Right lobe of liver (tissue), 6 donors: ENCODE results near the gene CBFA2T2. TPM values are rescaled to one million over a fixed set of nuclear protein-coding genes. Genes with fewer than 3 reads are reported as not detected.
A peak's percentile ranks its signal among the peaks of the same experiment; 100 is the strongest.

Experiments
- ATAC-seq, 4 donors: fragments of 200-7000 bp; cut with Tn5 transposase; one replicate each; pipeline ENCODE4 v1.9.1; 2020; ENCODE audit warnings: mild to moderate bottlenecking in 4 of 4, moderate library complexity in 4 of 4
- DNase-seq, 3 donors: peaks; one replicate each; pipeline ENCODE4 v3.0.0-alpha.2; 2020
- H3K27ac ChIP-seq, 3 donors: fragments of 200-600 bp; one replicate each; pipeline ENCODE4 v1.8.0; 2022
- H3K27me3 ChIP-seq, 2 donors: fragments of 200-600 bp; one replicate each; pipeline ENCODE4 v1.8.0; 2022
- H3K36me3 ChIP-seq, 4 donors: fragments of 200-600 bp; sonication (generic) in 1 of 4; one replicate each; pipeline versions ENCODE4 v1.5.1 to v1.8.0; 2017 to 2022; ENCODE audit warnings: control low read depth in 1 of 4
- H3K4me1 ChIP-seq, 4 donors: fragments of 200-600 bp; sonication (generic) in 1 of 4; one replicate each; pipeline versions ENCODE4 v1.5.1 to v1.8.0; 2017 to 2022; ENCODE audit warnings: control low read depth in 1 of 4
- H3K4me3 ChIP-seq, 3 donors: fragments of 200-600 bp; one replicate each; pipeline ENCODE4 v1.8.0; 2022
- H3K9me3 ChIP-seq, 4 donors: fragments of 200-600 bp; sonication (generic) in 1 of 4; one replicate each; pipeline versions ENCODE4 v1.5.1 to v1.8.0; 2017 to 2022; ENCODE audit warnings: control low read depth in 1 of 4
- POLR2A ChIP-seq: fragments of 450-650 bp; IDR thresholded peaks from one replicate; pipeline ENCODE4 v1.6.1; 2017; ENCODE audit warnings: antibody characterized with exemption, mild to moderate bottlenecking
- WGBS: methylation state at CpG from one replicate; pipeline ENCODE4 v1.1.6; 2018; ENCODE audit warnings: low coverage, low lambda C conversion rate; ENCODE audit not compliant: insufficient coverage; ENCODE audit errors: missing lambda C conversion rate; 5-methylcytosine and 5-hydroxymethylcytosine counted together
- intact Hi-C, 2 donors: fragments of 100-400 bp; cut with DNase I; formaldehyde crosslinking; loops; one replicate each; pipeline versions ENCODE4 v1.11.2 to v1.14.1; 2022
- total RNA-seq, 6 experiments: library from RNA; depleted of rRNA in 2 of 6; stranded (reverse); fragments of >200 nt in 2 of 6; fragmentation: NEBNext Ultra II Directional in 3 of 6; extraction: Animal tissue kit (Norgen Biotek cat#: 25700) in 3 of 6; gene quantifications; one replicate each; pipeline versions ENCODE4 v1.1.0 to v1.2.4, GENCODE V29; 2016 to 2023
- TF ChIP-seq, protein P1 (sequence below), 4 donors: fragments of 200-600 bp in 3 of 4; fragments of 450-650 bp in 1 of 4; IDR thresholded peaks; one replicate each; pipeline versions ENCODE4 v1.5.1 to v1.8.0; 2016 to 2022; ENCODE audit warnings: antibody characterized with exemption in 4 of 4, mild to moderate bottlenecking in 2 of 4
- donor health status: DM: no; HTN: yes; CAD: no.
- donor health status: DM: no; HTN: no; CAD: no.
- donor health status: DM: no; HTN: no; CAD: no.
- donor health status: DM: no; HTN: yes; CAD: no.
- donor health status: DM: no; HTN: yes; CAD: no.

CBFA2T2 gene
- total RNA-seq, 6 experiments from 2014 or later: 4.5 to 7.3 (median 5.6) TPM

DNA sequence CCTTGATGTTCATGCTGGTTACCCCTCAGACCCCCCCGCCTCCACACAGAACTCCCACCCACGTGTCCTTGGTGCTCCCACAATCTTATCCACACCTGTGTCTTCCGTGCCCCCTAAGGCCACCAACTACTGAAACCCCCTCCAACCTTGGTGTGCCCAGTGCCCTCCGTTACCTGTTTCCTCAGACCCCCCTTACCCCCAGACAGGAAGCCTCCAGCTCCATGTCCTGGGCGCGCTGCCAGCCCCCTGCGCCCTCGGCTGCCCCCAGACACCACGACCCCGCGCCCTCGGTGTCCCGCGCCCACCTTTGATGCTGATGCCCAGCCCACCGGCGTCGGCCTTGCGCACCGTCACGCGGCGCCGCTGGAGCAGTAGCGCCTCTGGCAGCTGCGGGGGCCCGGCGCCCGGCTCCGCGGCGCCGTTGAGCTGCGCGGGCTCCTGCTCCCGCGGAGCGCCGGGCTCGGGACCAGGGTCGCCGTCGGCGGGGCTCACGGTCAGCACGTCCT is 46.8 kb upstream of the CBFA2T2 start:
- ATAC-seq: peak in 1 of 4 donors; percentile 0

DNA sequence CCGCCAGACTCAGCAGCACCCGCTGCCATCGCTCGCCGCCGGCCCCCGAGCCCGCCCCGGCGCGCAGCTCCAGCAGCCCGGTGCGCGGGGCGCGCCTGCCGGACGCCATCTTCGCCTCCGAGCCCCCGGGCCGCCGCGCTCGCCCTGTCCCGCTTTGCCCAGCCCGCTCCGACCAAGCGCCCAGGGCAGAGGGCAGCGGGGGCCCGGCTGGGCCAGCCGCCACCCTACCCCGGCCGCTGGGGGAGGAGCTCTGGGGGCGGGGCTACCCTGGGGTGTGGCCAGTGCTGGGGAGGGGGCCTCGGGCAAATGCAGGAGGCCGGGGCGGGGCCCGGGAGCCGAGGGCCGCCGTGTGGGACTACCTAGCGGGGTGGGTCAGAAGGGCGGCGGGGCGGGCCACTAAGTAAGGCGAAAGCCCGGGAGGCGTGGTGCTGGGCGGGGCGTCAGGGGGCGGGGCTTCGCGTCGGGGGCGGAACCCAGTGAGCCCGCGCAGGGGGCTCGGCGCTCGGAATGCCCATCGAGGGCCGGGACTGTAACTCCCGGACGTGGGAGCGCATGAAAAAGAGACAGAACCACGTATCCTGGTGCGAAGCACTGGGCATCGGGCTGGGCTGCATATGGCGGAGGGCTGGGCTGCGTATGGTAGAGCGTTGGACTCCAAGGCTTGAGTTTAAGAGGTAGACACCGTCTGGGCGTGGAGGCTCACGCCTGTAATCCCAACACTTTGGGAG is 46.2 kb upstream of the CBFA2T2 start, which contains the start of gene SNTA1:
TSS of gene SNTA1 (minus strand) at position 252 of the 728 bp plus-strand sequence. CDS start at position 109, 143 bp downstream.
- WGBS: no CpG with 5 or more reads among the region's 75 CpGs
- H3K4me3 ChIP-seq: peak within 1 kb of the TSS; percentile 58 to 81 (median 66)
- peaks cover 0 to 15% (median 0%) of the 10 kb centered on the region in 4 donors for H3K4me1 ChIP-seq
- no peaks in the 10 kb centered on the region for H3K9me3 ChIP-seq
- peak within 1 kb of the TSS in 1 of 3 donors; percentile 47 for H3K27ac ChIP-seq
- no peaks in the 10 kb centered on the region for H3K36me3 ChIP-seq
- DNase-seq (peak; percentile 98 to 99 (median 99)), ATAC-seq (peak; percentile 93 to 98 (median 95))
- TF ChIP-seq, protein P1, sequence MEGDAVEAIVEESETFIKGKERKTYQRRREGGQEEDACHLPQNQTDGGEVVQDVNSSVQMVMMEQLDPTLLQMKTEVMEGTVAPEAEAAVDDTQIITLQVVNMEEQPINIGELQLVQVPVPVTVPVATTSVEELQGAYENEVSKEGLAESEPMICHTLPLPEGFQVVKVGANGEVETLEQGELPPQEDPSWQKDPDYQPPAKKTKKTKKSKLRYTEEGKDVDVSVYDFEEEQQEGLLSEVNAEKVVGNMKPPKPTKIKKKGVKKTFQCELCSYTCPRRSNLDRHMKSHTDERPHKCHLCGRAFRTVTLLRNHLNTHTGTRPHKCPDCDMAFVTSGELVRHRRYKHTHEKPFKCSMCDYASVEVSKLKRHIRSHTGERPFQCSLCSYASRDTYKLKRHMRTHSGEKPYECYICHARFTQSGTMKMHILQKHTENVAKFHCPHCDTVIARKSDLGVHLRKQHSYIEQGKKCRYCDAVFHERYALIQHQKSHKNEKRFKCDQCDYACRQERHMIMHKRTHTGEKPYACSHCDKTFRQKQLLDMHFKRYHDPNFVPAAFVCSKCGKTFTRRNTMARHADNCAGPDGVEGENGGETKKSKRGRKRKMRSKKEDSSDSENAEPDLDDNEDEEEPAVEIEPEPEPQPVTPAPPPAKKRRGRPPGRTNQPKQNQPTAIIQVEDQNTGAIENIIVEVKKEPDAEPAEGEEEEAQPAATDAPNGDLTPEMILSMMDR (IDR thresholded peaks at IDR 0.05): no peak
- TF ChIP-seq POLR2A: peak; percentile 65
- intact Hi-C loops: no loop called here
- H3K27me3 ChIP-seq: no peaks in the 10 kb centered on the region

More for the DNA sequence above, 46.8 kb upstream of the CBFA2T2 start:
- H3K36me3 ChIP-seq: no peaks in the 10 kb centered on the region
- H3K4me1 ChIP-seq: peaks cover 0 to 15% (median 0%) of the 10 kb centered on the region in 4 donors
- DNase-seq: peak; percentile 41 to 64 (median 61)
- 6% methylated on average over 14 of the region's 45 CpGs for WGBS
- intact Hi-C loops: no loop called here
- no peaks in the 10 kb centered on the region for H3K27me3 ChIP-seq
- peak overlapping the region; percentile 58 to 81 (median 66) for H3K4me3 ChIP-seq
- peak overlapping the region in 1 of 3 donors; percentile 47 for H3K27ac ChIP-seq
- no peaks in the 10 kb centered on the region for H3K9me3 ChIP-seq
- TF ChIP-seq POLR2A: no peak
- TF ChIP-seq, protein P1 (IDR thresholded peaks at IDR 0.05): no peak

DNA sequence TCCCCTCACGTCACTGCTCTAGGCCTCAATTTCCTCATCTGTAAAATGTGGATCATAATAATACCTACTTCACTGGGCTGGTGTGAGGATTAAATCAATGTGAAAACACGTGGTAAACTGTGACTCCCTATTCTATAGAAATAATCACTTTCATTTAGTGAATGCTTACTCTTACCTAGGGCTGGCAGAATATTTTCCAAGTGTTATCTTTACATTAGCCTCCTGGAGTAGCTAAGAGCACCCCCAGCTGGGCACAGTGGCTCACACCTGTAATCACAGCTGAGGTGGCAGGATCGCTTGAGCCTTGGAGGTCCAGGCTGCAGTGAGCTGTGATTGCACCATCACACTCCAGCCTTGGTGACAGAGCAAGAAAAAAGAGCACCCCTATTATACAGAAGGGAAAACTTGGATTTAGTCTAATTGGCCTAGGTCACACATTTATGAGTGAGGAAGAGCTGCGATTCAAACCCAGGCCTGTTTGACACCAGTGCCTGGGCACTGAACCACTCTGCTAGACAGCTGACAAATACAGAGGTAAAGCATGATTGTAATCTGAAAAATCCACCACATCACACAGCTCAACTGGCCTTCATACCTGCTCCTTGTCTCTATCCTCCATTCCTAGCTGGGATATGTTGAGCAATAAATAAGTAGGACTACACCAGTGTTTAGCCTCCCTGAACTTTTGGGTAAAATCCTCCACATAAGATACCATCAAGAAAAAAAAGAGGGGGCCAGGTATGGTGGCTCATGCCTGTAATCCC is 44.9 kb upstream of the CBFA2T2 start:
- no peak for TF ChIP-seq POLR2A
- TF ChIP-seq, protein P1 (IDR thresholded peaks at IDR 0.05): peak; percentile 21 to 40 (median 26)
- Histone ChIP-seq H3K27ac (no peak overlapping the region), H3K4me3 (no peak overlapping the region), H3K27me3 (no peaks in the 10 kb centered on the region), H3K9me3 (no peaks in the 10 kb centered on the region), H3K36me3 (no peaks in the 10 kb centered on the region), H3K4me1 (peaks cover 0 to 15% (median 0%) of the 10 kb centered on the region in 4 donors)
- 13% methylated on average over 2 of the region's 4 CpGs for whole genome bisulfite sequencing
- intact Hi-C loops: no loop called here
- peak in 1 of 3 donors; percentile 33 for DNase-seq
- ATAC-seq: peak in 2 of 4 donors; percentile 6 to 14

DNA sequence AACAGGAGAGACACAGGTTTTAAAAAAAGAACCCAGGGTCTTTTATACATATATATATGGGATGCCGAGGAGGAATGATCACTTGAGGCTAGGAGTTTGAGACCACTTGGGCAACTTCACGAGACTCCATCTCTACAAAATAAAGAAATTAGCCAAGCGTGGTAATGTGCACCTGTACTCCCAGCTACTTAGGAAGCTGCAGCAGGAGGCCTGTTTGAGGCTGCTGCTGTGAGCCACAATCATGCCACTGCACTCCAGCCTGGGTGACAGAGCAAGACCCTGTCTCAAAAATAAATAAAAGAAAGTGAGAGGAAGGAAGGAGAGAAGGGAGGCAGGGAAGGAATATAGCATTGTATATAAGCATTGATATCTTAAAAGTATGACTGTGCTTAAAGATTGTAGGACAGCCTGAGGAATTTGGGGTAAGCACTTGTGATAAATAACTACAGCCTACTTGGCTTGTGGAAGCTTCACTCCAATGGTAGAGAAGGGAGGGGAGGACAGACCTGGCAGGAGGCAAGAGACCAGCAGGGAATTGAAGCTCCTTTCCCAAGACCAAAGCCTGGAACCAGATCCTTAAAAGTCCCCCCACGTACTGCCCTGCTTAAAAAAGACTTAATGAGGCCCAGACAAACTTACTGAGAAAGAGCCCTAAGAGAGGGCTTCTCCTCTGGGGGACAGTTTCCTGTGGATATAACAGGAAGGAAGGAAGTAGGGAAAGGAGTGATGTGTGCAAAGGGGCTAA is 43.8 kb upstream of the CBFA2T2 start:
- no peaks in the 10 kb centered on the region for H3K36me3 ChIP-seq
- no peak for TF ChIP-seq POLR2A
- TF ChIP-seq, protein P1 (IDR thresholded peaks at IDR 0.05): no peak
- no peak overlapping the region for H3K4me3 ChIP-seq
- DNase-seq: no peak
- H3K9me3 ChIP-seq: no peaks in the 10 kb centered on the region
- 73% methylated on average over 3 of the region's 4 CpGs for WGBS
- intact Hi-C loops: no loop called here
- no peaks in the 10 kb centered on the region for H3K27me3 ChIP-seq
- no peak overlapping the region for H3K27ac ChIP-seq
- no peak for ATAC-seq
- peaks cover 0 to 10% (median 0%) of the 10 kb centered on the region in 4 donors for H3K4me1 ChIP-seq
